HL-60/S4 treated with retinoic acid at 250 ng/mL for 4 days and 3 days (cell line): ENCODE data around the gene C14orf93.

Source experiments
- in situ Hi-C: fragments of 300-500 bp; cut with MboI; formaldehyde crosslinking; loops from 2 replicates; pipeline ENCODE4 v1.7.0; 2022; ENCODE audit warnings: low sequenced_read_pairs

Gene C14orf93

DNA sequence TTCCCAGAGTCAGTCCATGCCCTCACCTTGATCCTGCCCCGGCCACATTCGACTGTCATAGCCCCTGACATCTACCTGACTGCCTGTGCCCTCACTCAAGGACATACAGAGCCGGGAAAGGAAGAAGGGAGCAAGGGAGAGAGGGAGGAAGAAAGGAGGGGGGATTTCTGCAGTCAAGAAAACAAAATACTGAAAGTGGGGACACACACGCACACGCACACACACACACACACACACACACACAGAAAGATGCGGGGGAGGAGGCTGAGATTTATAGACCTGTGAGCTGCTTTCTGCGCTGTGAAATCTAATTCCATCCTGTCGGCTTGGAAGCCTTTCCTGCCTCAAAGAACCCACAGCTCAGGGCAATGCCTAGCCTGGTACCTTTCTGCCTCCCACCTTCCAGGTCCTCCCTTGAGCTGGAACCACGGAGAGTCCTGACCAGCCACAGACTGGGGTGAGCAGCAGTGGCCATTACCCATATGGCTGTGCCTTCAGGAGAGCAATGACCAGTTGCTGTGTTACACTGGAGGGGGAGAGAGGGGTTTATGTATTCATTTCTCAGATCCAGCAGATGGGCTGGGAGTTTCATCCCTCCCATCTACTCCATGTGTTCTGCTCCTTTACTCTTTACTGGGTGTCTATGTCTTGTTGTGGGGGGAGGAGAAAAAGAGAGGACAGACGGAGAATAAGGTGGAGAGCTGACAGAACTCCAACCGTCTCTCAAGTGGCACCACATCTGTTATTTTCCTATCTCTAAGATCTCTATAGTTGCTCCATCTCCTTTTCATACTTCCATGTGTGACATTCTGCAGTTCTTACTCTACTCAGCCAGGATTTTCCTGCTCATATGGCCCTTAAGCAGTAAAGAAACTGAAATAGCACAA, 12.9 kb downstream of the C14orf93 start:
- in situ Hi-C loops, result no loop called here

- in situ Hi-C loops, result no loop called here
These were observed 13.9 kb downstream of the C14orf93 start for GRCh38 chr14:22995889-22996625.

- in situ Hi-C loops, result no loop called here
These were observed 15.1 kb downstream of the C14orf93 start for GRCh38 chr14:22994762-22995275.

GRCh38 chr14:22993517-22993916, 16.4 kb downstream of the C14orf93 start:
- in situ Hi-C loops, result no loop called here

DNA sequence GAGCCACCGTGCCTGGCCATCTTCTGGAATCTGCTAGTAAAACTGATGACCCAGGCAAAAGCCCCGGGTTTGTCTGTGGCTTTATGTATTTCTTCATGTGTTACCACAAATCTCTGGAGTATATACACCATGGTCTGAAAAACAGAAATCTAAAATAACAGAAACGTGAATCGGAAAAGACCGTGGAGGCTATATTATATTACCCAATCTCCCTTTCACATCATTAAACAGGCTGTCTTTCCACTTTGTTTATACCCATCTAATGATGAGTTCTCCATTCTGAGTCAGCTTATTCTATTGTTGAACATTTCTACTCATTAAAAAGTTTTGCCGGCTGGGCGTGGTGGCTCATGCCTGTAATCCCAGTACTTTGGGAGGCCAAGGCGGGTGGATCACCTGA, 18.1 kb downstream of the C14orf93 start:
- in situ Hi-C loops, result no loop called here

GRCh38 chr14:22987291-22987690, 22.7 kb downstream of the C14orf93 start:
- in situ Hi-C loops, result no loop called here

DNA sequence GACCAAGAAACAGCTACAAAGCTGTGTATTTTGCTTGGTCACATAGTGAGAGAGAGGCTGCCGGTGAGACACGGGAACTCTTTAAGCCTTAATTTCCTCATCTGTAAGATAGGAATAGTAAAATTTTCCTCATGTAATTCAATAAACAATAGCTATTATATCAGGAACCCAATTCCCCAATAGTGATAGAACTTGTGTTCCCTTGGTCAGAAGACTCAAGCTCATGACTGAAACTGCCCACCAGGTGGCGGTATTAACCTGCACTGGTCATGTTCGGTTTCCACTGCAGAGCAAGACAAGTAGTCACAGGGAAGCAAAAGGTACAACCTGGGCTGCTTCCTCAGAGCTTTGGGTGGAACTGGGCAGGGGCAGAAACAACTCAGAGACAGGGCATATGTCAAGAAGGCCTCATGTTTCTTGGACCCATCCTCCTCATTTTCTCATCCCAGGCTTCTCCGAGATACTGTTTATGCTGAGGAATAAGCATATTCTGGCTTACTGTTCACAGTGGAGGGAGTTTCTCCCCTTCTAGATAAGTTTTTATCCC, 23.4 kb downstream of the C14orf93 start:
- in situ Hi-C loops, result no loop called here

- in situ Hi-C loops, result no loop called here
These were observed 23.9 kb downstream of the C14orf93 start for GRCh38 chr14:22985894-22986507.

DNA sequence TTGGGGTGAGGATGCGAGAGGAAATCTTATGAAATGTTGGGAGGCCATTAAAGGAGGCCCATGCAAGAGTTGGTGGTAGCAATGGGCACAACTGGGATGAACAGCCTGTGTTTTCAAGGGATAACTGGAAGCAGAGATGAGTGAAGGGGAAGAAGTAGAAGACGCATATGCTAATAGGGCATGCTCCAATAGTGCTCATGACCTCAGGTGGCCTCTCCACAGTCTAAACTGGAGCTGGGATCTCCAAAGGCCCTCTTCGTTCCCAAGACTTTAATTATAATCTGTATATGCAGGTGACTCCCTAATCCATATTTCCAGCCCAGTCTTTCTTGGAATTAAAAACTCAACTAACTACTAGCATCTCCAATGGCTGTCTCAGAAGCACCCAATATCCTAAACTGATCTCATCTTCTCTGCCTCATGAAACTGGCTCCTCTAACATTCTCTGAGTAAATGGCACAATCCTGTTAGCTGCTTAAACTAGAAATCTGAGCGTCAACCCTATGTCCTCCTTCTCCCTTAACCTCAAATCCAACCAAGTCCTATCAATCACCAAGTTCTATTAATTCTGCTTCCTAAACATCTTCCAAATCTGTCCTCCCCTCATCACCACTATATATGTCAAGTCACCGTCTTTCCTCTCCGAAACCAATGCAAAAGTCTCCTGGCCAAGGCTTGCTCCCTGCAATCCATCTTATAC, 24.8 kb downstream of the C14orf93 start:
- in situ Hi-C loops, result no loop called here

DNA sequence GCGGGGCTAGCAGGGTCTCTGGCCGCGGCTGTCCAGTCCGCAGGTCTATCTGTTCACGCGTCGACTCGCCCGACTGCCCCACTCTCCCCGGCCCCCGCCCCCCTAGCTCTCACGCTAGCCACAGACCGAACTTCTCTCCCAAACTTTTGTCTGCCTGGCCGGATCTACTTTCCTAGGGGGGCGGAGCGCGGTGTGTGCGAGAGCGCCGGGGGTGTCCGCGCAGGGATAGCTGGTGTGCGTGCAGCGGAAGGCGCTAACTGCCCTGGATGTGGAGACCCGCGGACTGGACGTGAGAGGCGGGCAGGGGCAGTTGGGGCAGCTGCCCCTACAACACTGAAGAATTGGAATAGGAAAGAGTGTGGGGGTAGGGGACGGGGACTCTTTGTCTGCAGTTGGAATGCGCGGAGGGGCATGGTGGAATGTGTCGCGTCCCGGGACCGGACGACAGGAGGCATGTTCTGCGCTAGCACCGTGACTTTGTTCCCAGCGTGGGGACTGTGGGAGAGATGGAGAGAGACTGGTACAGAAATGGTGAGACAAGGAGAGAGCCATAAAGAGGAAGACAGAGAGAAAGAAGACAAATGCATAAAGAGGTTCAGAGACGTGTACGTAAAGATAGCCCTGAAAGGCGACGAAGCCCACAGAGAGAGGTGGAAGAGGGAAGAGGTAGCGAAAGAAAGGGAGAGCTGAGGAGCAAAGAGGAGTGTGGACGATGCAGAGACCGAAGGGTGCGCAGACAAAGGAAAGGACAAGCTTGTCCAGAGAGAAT, 27.3 kb downstream of the C14orf93 start, which contains the start of gene AJUBA:
Gene AJUBA (minus strand): TSS at position 75 of the 769 bp plus-strand sequence. CDS start 285 bp downstream, outside the sequence.
- in situ Hi-C loops, result no loop called here

DNA sequence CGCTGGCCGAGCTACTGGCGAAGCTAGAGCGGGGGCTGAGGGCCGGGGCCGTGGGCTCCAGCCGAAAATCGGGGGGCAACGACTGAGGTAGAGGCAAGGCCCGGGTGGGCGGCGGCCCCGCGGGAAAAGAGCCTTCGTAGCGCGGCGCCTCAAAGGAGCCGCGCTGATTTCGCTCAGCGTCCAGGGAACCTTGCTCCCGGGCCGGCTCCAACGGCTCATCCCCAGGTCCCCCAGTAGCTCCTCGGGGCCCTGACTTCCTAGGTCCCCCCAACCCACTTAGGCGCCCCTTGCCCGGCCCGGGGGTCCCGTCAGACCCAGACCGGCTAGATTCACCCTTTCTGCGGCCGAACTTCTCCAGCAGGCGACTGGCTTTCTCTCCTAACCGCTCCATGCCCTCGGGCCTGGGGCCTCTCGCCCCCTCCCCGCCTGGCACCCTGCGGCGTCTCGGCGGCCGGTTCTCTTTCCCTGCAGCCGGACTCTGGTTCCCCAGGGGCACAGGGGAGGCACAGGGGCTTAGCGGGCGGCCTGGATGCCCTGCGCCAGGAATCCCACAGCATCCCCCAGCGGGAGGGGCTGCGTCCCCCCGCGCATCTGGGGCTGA, 28.0 kb downstream of the C14orf93 start:
- in situ Hi-C loops, result no loop called here

DNA sequence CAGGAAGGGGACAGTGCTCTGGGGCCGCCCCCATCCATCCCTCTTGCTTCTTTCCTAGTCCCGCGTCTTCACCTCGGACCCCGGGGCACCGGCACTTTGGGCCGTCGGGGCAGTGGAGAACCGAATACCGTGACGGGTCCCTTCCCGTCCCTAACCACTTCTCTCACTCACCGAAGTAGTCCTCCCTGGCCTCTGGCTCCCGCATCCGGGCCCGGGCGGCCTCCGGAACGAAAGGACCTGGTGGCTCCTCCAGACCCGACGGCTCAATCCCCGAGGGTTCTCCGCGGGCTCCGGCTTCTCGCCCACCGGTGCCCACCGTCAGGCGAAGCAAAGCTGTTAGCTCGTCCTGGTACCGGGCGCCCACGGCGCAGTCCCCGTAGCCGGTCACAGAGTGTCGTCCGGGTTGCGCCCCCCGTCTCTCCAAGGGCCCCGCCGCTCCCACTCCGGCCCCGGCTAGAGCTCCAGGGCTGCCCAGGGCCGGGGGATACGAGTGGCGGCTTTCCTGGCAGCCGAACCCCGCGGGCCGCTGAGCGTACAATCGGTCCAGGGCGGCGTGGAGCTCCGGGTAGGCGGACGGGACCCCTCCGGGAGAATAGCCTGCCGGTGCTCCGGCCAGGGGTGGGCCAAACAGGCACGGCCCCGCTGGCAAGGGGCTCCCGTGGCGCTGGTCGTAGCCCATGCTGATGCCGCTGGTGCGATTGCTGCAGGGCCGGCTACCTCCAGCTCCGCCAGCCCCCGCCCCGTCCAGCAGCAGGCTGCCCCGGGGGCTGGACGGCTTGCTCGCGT, 28.7 kb downstream of the C14orf93 start:
- in situ Hi-C loops, result no loop called here

GRCh38 chr14:22980672-22981089, 29.3 kb downstream of the C14orf93 start:
- in situ Hi-C loops, result no loop called here

GRCh38 chr14:22979748-22980392, 30.1 kb downstream of the C14orf93 start:
- in situ Hi-C loops, result no loop called here

GRCh38 chr14:22978981-22979671, 30.8 kb downstream of the C14orf93 start:
- in situ Hi-C loops, result no loop called here

GRCh38 chr14:22978487-22978837, 31.5 kb downstream of the C14orf93 start:
- in situ Hi-C loops, result no loop called here

DNA sequence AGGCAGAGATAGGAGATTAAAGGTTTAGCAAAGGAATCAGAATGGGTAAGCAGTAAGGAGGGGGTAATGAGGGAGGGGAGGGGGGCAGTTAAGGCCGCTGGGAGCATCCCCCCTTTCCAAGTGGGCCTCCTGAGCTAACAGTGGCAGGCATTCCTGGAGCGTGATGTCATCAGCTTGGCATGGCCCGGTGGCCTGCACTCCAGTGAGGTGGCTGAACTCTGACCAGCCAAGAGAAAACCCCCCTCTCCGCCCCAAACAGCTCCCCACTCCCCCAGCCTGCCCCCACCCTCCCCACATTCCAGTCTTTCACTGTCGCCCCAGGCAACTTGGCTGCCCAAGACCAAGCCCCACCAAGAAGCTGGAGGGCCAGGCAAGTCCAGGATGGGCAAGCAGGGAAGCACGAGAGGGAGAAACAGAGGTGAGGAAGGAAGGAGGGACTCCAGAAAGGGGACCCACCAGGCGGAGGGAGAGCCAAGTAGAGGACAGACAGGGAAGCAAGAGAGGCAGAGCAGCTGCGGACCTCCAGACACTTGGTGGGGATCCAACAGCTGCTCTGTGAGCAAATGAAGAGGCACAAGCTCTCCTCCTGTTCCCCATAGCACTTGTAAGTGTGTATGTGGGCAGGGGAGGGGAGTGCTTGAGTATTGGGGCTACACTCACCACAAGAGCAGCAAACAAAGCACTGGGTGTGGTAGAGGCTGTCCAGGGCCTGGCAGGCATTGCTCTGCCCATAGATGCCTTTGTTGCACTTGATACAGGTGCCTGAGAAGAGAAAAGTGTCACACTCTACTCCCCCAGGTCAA, 32.1 kb downstream of the C14orf93 start:
- in situ Hi-C loops, result no loop called here
